Posterior vena cava (tissue), 2 donors: ENCODE data around the gene SMAD9. TPM values are rescaled to one million over a fixed set of nuclear protein-coding genes. Genes with fewer than 3 reads are reported as not detected.

Experiments
- DNase-seq: peaks from one replicate; pipeline ENCODE4 v3.0.0-alpha.2; 2020; ENCODE audit warnings: low spot score
- intact Hi-C, 2 donors: fragments of 100-400 bp; cut with DNase I; formaldehyde crosslinking; loops; one replicate each; pipeline versions ENCODE4 v1.14.1 to v1.14.2; 2022 to 2023
- total RNA-seq, 2 donors: library from RNA; stranded (reverse); fragmentation: NEBNext Ultra II Directional; extraction: Animal tissue kit (Norgen Biotek cat#: 25700); gene quantifications; one replicate each; pipeline ENCODE4 v1.2.1, GENCODE V29; 2021
- donor health status: DM: yes; HTN: yes; CAD: no.
- donor health status: DM: yes; HTN: yes; CAD: no.

The SMAD9 gene
- total RNA-seq, 2 donors from 2014 or later = 10.0 to 14.2 TPM

DNA sequence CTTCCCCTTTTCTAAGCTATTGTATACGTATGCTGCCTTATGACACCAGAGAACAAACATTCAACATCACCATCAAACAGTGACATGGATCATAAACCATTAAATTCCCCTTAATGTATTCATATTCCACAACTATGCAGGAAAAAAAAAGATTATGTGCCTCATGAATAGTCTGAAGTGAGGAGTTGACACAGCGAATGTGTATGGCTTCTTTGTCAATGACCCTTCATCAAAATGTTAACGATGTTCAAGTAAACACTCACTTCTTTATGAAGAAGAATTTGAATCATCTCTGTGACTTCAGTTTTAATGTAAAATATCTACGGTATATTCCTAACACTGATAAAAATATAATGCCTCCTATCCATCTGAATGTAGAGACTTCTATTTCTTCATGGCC, 44.6 kb downstream of the SMAD9 start:
- DNase-seq = no peak
- intact Hi-C loops = no loop called here

DNA sequence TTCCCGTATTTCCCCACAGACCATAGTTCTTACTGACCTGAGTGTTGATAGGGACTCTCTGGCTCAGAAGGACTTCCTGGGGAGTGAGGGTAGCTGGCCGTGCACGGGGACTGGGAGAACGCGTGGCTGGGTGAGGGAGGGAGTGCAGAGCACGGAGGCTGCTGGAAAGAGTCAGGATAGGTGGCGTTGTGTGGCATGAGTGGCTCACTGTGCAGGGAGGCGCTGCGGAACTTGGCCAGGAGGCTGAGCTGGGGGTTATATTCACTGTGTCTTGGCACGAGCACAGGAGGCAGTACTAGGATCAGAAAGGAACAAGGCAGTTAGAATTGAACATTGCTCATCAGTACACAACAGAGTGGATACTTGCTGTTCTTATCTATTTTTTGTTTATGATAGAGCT, 47.4 kb downstream of the SMAD9 start:
- intact Hi-C loops = no loop called here
- DNase-seq = no peak

DNA sequence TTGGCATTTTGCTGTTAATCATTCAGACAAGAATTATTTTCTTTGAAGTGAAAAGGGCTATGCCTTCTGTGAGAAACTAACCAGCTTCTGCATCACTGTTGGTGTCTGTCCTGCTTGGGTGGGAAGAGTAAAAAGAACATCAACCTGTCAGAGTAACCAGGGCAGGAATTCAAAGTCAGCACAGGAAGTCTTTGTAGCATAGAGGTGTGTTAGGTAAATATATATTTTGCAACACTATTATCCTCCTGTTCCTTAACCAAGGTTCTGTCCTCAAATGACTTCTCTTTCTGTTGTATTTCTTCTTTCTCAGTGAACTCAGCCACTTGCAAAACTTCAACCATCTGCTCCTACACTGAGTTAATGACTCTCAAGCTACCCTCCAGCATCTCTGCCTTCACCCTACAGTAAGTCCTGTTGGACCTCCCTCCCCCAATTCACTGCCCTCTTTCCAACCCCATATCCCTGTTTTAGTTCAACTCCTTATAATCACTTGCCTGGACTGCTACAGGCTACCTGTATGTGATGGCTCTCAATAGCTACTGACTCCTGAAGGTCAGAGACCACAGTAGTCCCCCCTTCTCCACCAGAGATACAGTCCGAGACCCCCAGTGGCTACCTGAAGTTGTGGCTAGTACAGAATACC, 49.9 kb downstream of the SMAD9 start:
- no peak for DNase-seq
- intact Hi-C loops = no loop called here

DNA sequence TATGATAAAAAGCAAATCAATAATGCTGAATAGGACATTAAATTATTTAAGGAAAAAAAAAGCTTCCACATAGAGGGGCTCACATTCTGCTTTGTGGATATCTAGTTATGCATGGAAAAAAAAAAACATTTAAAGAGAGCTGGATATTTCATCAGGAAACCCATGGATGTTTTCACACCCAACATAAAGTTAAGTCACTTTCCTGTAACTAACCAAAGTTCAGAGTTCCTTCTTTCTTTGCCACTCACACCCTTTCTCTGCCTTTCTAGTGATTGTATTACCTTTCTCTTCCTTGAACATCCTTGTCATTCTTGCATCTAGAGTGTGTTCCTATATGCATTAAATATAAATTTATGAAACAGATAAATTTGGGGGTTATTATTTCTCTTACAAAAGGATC, 53.8 kb downstream of the SMAD9 start:
- intact Hi-C loops = no loop called here
- DNase-seq = no peak

DNA sequence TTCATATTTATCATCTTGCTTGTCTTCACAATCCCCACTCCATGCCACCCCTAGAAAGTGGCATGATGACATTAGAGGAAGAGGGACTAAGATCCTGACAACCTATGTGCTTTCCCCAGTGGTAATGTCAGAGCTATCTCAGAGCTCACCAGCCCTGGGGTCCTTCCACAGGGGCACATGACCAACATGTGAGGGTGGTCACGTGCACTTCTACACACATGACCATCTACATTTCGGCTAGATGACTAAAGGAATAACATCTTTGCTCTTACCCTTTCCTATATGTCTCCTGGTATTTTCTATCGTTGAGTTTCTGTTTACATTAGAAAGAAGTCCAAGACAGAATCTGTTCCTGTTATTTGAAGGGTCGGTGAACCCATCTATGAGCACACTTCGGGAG, 54.8 kb downstream of the SMAD9 start:
- intact Hi-C loops = no loop called here

DNA sequence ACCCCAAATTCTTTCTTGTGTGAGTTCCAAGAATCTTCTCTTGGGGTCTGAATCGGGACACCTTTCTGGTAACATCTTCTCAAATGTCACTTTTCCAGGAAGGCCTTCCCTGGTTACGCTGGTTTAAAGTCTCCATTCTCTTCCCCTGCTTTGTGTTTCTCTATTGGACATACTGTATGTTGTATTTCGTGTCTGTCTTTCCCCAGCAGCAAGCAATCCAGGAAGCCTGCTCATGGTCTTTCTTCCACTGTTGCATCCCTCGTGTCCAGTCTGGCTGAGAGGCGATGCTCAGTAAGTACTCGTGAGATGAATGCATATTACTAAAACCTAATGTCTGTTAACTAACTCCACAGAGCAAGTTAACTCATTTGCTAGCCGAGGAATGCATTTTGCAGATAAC, 57.3 kb downstream of the SMAD9 start:
- DNase-seq = no peak
- intact Hi-C loops = no loop called here

More for the DNA sequence above, 54.8 kb downstream of the SMAD9 start:
- no peak for DNase-seq

DNA sequence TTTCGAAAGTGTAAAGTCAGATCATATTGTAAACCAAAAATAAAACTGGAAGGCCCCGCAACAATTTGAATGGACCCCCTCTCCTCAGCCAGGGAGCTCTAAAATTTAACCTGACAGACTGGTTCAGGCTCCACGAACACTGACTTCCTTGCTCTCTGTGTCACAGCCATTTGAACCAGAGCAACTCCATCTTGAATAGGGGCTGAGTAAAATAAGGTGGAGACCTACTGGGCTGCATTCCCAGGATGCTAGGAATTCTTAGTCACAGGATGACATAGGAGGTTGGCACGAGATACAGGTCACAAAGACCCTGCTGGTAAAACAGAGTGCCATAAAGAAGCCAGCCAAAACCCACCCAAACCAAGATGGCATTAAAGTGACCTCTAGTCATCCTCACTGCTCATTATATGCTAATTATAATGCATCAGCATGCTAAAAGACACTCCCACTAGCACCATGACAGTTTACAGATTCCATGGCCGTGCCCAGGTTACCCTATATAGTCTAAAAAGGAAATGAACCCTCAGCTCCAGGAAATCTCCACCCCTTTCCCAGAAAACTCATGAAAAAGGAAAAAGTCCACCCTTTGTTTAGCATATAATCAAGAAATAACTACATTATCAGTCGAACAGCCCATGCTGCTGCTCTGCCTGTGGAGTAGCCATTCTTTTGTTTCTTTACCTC, 57.9 kb downstream of the SMAD9 start:
- no peak for DNase-seq
- intact Hi-C loops = no loop called here

DNA sequence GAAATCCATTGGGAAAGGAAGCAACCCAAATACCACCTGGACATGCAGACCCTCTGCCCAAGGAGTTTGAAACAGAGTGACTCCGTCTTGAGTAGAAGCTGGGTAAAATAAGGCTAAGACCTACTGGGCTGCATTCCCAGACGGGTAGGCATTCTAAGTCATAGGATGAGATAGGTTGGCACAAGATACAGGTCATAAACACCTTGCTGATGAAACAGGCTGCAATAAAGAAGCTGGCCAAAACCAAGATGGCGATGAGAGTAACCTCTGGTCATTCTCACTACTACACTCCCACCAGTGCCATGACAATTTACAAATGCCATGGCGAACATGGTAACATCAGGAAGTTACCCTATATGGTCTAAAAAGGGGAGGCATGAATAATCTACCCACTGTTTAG, 60.8 kb downstream of the SMAD9 start:
- intact Hi-C loops = no loop called here
- DNase-seq = no peak

DNA sequence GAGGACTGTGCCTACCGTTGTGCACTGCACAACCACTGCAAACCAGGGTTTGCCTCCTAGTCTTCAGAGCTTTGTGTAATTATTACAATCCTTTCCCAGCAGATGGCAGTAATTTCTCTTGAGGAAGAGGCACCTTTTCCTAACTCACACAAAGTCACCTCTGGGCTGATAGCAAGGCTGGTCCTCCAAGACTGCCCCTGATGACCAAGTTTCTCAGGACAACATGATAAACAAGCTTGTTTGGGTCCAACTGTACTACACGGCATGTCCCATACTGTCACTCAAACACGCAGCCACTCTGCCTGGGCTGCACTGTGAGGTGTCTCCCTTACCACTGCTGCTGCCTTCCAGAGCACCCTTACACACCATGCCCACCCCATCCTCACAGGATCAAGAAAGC, 61.7 kb downstream of the SMAD9 start:
- no peak for DNase-seq
- intact Hi-C loops = no loop called here

DNA sequence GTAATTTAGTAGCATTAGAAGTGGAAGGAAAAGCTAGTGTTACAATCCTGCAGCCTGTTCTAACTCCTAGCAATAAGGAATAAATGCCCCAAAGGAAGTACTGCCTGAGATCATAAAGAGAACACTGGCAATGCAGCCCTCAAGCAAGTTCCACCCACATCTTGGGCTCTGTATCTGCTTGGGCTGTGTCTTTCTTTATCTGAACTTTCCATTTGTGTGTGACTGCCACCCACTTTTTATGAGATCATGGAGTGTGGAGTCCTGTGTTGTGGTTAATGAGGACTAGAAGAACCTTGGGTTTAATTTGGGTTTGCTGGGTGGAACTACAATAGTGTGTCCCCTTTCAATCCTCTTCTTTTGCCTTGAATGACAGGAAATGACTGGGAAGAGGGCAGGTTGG, 62.8 kb downstream of the SMAD9 start:
- intact Hi-C loops = no loop called here
- DNase-seq = no peak

DNA sequence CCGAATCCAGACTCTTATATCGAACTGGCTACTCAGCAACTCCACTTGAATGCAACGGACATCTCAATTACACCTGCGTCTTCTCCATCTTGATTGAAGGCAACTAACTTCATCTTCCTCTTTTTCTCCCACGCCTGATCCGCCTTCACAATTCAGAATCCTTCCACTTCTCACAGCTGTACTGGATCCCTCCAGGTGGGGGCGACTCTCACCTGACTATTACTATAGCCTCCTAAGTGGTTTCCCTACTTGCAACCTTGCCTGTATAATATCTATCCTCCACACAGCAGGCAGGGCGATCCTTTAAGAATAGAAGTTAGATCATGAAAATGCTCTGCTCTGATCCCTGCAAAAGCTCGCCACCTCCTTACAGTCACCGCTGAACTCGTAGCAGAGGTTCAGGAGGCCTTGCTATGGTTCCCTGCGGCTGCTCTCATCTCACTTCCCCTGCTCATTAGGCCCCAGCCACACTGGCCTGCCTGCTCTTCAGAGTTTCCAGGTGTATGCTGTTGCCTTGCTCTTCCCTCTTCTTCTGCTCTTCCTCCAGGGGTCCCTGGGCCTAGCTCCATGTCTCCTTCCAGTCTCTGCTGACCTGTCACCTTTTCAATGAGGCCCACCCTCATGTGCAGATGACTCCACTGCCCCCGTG, 69.1 kb downstream of the SMAD9 start:
- intact Hi-C loops = no loop called here
- no peak for DNase-seq

DNA sequence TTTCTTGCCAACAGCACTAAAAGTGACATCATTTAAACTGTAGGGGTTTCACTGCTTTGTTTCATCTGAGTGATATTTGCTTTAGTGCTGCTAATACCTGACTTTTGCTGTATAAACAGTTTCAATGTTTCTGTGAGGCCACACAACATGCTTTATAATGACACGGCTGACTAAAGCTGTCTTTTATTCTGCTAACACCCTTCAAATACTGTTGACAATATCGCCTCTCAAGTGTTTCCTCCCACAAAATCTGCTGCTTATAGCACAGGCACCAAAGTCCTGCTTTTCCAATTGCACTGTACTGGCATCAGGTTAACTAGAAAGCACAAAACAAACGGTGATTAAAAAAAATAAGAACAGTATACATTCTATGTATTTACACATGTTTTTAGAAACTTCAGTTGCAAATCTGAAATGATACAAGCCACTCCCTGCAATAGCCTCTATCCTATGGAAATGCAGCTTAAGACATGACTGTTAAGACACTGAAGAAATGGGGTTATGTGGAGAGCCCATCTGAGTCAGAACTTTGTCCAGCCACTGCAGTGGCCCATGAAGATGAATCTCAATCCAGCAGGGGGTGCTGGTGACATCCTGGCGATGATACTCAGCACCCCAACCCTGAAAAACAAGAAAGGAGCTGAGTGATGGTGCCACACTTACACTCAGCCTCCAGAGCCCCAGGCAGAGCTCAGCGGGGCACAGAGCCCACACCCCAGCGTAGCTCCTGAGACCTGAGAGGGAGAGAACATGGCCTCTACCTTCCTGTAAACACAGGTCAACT, 71.6 kb downstream of the SMAD9 start:
- intact Hi-C loops = no loop called here
- no peak for DNase-seq

DNA sequence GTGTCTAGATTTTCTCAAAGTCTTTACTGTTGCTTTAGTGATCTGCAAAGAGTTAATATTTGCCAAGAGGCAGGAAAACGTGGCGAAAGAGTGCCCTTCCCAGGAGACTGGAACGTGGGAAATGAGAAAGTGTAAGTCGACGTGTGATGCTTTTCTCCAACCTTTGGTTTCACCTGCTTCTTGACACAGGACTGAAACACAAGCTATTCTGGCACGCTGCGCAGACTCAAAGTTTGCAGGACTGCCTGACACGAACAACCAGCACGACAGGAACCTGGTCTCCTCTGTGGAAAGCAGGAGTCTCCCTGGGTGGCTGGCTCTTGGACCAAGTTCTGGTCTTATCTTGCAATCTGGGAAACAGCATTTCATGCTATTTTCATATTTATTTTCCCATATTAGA, 72.4 kb downstream of the SMAD9 start:
- intact Hi-C loops = no loop called here
- no peak for DNase-seq

DNA sequence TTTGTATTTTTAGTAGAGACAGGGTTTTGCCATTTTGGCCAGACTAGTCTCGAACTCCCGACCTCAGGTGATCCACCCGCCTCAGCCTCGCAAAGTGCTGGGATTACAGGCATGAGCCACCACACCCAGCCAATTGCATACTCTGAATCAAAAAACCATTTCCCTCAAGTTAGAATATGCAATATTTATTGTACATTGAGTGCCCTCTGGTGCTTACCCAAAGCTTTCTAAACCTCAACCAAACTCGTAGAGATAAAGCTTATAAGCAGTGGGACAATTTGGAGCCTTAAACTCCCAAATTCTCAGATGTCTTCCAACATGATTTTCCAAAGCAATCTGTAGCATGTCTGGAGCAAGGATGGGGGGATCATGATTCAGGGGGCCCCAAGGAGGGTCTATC, 78.6 kb downstream of the SMAD9 start:
- intact Hi-C loops = no loop called here

DNA sequence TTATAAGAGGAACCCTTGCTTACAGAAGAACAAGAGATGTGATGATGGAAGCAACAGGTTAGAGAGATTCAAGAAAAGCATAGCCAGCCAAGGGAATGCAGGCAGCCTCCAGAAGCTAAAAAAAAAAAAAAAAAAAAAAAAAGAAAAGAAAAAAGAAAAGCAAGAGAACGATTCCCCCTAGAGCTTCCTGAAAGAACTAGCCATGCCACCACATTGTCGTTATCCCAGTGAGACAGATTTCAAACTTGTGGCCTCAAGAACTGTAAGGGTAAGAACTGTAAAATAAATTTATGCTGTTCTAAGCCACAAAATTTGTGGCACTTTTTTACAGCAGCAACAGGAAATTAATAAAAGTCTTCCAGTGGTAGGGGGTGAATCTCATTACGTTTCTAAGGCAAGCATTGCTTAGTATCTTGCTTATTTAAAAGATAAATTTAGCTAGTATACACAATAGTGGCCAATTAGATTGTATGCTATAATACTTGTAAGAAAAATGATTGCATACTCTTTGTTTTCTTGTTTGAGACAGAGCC, 79.3 kb downstream of the SMAD9 start:
- no peak for DNase-seq

More for the DNA sequence above, 78.6 kb downstream of the SMAD9 start:
- no peak for DNase-seq

DNA sequence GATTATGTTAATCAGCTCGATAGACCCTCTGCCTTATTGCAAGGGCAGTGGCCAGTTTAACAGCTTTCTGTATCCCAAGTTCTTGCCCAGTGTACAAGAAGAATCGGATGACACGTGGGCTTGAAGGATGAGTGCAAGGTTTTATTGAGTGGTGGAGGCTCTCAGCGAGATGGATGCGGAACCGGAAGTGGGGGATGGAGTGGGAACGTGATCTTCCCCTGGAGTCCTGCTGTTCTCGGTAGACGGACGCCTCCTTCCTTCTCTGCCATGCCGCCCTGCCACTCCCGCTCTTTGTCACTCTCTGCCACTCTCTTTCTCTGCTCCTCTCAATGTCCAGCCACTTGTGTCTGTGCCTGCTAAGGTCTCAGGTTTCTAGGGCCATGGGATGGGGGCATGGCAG, 80.1 kb downstream of the SMAD9 start:
- DNase-seq = no peak
- intact Hi-C loops = no loop called here

More for the DNA sequence above, 79.3 kb downstream of the SMAD9 start:
- intact Hi-C loops = no loop called here

DNA sequence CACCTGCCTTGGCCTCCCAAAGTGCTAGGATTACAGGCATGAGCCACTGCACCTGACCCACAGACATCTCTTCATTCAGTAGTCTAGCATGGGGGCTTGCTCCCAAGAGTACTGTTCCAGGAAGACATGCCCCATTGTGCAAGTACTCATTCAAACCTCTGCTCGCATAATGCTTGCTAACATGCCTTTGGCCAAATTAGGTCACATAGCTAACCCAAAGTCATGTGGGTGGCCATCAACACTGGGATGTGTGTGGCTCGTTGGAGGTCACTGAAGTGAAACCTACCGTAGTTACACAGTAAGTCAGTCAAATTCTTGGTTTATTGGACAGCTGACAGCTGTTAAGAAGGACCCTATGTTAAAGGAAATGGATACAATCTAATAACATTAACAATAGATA, 80.8 kb downstream of the SMAD9 start:
- DNase-seq = no peak
- intact Hi-C loops = no loop called here

DNA sequence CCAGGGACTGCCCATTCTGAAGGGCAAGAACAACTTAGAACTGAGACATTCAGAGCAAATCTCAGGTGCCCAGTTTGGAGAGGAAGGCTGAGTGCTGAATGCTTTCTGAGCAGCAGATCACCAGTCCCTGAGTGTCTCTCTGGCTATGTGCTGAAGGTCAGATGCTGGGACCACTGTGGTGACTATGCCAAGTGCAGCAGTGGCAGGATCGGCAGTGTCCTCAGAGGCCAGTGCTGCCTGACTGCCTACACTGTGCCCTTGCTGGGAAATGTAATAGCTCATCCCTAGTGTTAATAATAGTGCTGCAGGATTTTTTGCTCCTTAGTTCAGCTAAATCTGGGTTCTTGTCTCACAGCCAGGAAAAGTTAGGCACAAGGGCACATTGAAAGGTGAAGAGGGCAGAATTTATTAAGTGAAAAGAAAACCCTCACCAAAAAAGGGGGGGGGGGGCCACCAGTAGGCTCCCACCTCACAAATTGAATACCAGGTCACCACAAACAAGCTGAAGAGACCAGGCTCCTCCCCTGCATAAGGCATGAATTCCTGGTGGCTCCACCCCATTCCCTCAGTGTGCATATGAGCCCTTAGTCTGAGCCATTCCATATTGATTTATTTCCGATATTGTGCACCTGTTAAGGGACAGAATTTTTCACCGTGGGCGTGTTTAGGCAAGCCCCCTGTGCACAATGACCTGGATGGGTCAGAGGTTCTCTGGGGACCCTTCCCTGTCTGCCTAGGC, 82.5 kb downstream of the SMAD9 start:
- DNase-seq = no peak
- intact Hi-C loops = no loop called here

DNA sequence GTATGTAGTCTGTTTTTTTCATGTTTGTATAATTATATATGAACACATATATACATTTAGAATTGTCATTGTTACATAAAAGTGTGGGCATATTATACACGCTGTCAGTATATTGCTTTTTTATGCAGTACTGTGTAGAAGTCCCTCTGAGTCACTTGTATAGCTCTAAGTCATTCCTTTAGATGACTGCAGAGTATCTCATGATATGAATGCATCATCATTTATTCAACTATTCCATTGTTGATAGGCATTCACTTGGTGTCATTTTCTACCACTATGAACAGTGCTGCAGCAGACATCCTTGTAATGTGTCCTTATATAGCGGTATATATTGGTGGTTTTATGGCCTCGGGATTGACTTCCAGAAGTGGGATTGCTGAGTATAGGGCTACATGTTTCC, 85.7 kb downstream of the SMAD9 start:
- no peak for DNase-seq
- intact Hi-C loops = no loop called here
